Germinal center (tissue), 1 donor: ENCODE measurements around the gene GSTA3.
"Not testable (repeated sequence)": the region's sequence is repeated elsewhere in the genome, so short reads cannot be mapped to it uniquely, and the experiment has no call there.

Experiments used
- DNase-seq: peaks from one replicate; pipeline ENCODE4 v3.0.0; 2012; ENCODE audit warnings: mixed read lengths, low spot score

The GSTA3 gene

GRCh38 chr6:52910091-52910490, 593 bp upstream of the GSTA3 start:
- no peak for DNase-seq

GRCh38 chr6:52909131-52909530, 367 bp downstream of the GSTA3 start:
- DNase-seq, result no peak

- no peak for DNase-seq
Measured at GRCh38 chr6:52908526-52908925, 972 bp downstream of the GSTA3 start.

GRCh38 chr6:52904562-52905279, 4.8 kb downstream of the GSTA3 start:
- no peak for DNase-seq

- no peak for DNase-seq
Measured at GRCh38 chr6:52900536-52900935, 9.0 kb downstream of the GSTA3 start.

GRCh38 chr6:52895790-52896189, 13.7 kb downstream of the GSTA3 start:
- not testable (repeated sequence) for DNase-seq

GRCh38 chr6:52894285-52894684, 15.2 kb downstream of the GSTA3 start:
- no peak for DNase-seq

GRCh38 chr6:52893803-52894202, 15.7 kb downstream of the GSTA3 start:
- no peak for DNase-seq

GRCh38 chr6:52893221-52893620, 16.3 kb downstream of the GSTA3 start:
- no peak for DNase-seq

- no peak for DNase-seq
Measured at GRCh38 chr6:52890018-52890417, 19.5 kb downstream of the GSTA3 start.

- DNase-seq, result no peak
Measured at GRCh38 chr6:52887910-52888524, 21.5 kb downstream of the GSTA3 start.

- peak; percentile 77 for DNase-seq
Measured at GRCh38 chr6:52881996-52882841, 27.3 kb downstream of the GSTA3 start.

GRCh38 chr6:52881662-52881995, 27.9 kb downstream of the GSTA3 start:
- DNase-seq, result no peak

GRCh38 chr6:52877786-52878185, 31.7 kb downstream of the GSTA3 start:
- DNase-seq, result no peak

GRCh38 chr6:52877168-52877567, 32.3 kb downstream of the GSTA3 start:
- DNase-seq, result no peak

GRCh38 chr6:52876056-52876787, 33.3 kb downstream of the GSTA3 start:
- DNase-seq, result no peak

- DNase-seq, result no peak
Measured at GRCh38 chr6:52872031-52872430, 37.5 kb downstream of the GSTA3 start.

GRCh38 chr6:52871621-52872020, 37.9 kb downstream of the GSTA3 start:
- no peak for DNase-seq

GRCh38 chr6:52870335-52871091, 39.0 kb downstream of the GSTA3 start:
- DNase-seq, result not testable (repeated sequence)

- not testable (repeated sequence) for DNase-seq
Measured at GRCh38 chr6:52868899-52869298, 40.6 kb downstream of the GSTA3 start.

- no peak for DNase-seq
Measured at GRCh38 chr6:52868240-52868639, 41.3 kb downstream of the GSTA3 start.

- not testable (repeated sequence) for DNase-seq
Measured at GRCh38 chr6:52861151-52861550, 48.3 kb downstream of the GSTA3 start.
